Measurements from ENCODE around the gene HACD2.

The HACD2 gene

GRCh38 chr3:123561188-123561587, 23.7 kb downstream of the HACD2 start:
- Histone ChIP-seq H3K36me3 (ENCODE audit: control insufficient read depth, insufficient read depth, low read length) (no peaks in the 10 kb centered on the region), H3K4me1 (ENCODE audit: control insufficient read depth, insufficient read depth, low read length) (no peaks in the 10 kb centered on the region), H3K9ac (ENCODE audit: low read depth, low read length) (no peak overlapping the region)

GRCh38 chr3:123559040-123559861, 25.6 kb downstream of the HACD2 start:
- H3K4me1 ChIP-seq (ENCODE audit: control insufficient read depth, insufficient read depth, low read length), result no peaks in the 10 kb centered on the region
- H3K9me3 ChIP-seq (ENCODE audit: control insufficient read depth, insufficient read depth, low read length), result no peaks in the 10 kb centered on the region
- no peak overlapping the region for H3K9ac ChIP-seq (ENCODE audit: low read depth, low read length)
- no peak overlapping the region for H3K4me3 ChIP-seq (ENCODE audit: low read depth, low read length)
- no peaks in the 10 kb centered on the region for H3K36me3 ChIP-seq (ENCODE audit: control insufficient read depth, insufficient read depth, low read length)
- peaks cover 4% of the 10 kb centered on the region for H3K27me3 ChIP-seq (ENCODE audit: control insufficient read depth, insufficient read depth, low read length)

More at GRCh38 chr3:123561188-123561587, 23.7 kb downstream of the HACD2 start:
- Histone ChIP-seq H3K4me3 (ENCODE audit: low read depth, low read length) (no peak overlapping the region), H3K9me3 (ENCODE audit: control insufficient read depth, insufficient read depth, low read length) (no peaks in the 10 kb centered on the region), H3K27me3 (ENCODE audit: control insufficient read depth, insufficient read depth, low read length) (peaks cover 4% of the 10 kb centered on the region)

GRCh38 chr3:123553536-123553935, 31.3 kb downstream of the HACD2 start:
- Histone ChIP-seq H3K4me1 (ENCODE audit: control insufficient read depth, insufficient read depth, low read length) (no peaks in the 10 kb centered on the region), H3K27me3 (ENCODE audit: control insufficient read depth, insufficient read depth, low read length) (no peaks in the 10 kb centered on the region), H3K9me3 (ENCODE audit: control insufficient read depth, insufficient read depth, low read length) (no peaks in the 10 kb centered on the region), H3K36me3 (ENCODE audit: control insufficient read depth, insufficient read depth, low read length) (no peaks in the 10 kb centered on the region), H3K4me3 (ENCODE audit: low read depth, low read length) (no peak overlapping the region), H3K9ac (ENCODE audit: low read depth, low read length) (no peak overlapping the region)

- no peaks in the 10 kb centered on the region for H3K4me1 ChIP-seq (ENCODE audit: control insufficient read depth, insufficient read depth, low read length)
- H3K9me3 ChIP-seq (ENCODE audit: control insufficient read depth, insufficient read depth, low read length), result no peaks in the 10 kb centered on the region
- no peaks in the 10 kb centered on the region for H3K27me3 ChIP-seq (ENCODE audit: control insufficient read depth, insufficient read depth, low read length)
- no peaks in the 10 kb centered on the region for H3K36me3 ChIP-seq (ENCODE audit: control insufficient read depth, insufficient read depth, low read length)
- no peak overlapping the region for H3K4me3 ChIP-seq (ENCODE audit: low read depth, low read length)
- H3K9ac ChIP-seq (ENCODE audit: low read depth, low read length), result no peak overlapping the region
These were observed 32.1 kb downstream of the HACD2 start for GRCh38 chr3:123552768-123553167.

GRCh38 chr3:123552095-123552714, 32.6 kb downstream of the HACD2 start:
- H3K4me3 ChIP-seq (ENCODE audit: low read depth, low read length), result no peak overlapping the region
- H3K36me3 ChIP-seq (ENCODE audit: control insufficient read depth, insufficient read depth, low read length), result no peaks in the 10 kb centered on the region
- H3K4me1 ChIP-seq (ENCODE audit: control insufficient read depth, insufficient read depth, low read length), result no peaks in the 10 kb centered on the region
- no peak overlapping the region for H3K9ac ChIP-seq (ENCODE audit: low read depth, low read length)
- H3K27me3 ChIP-seq (ENCODE audit: control insufficient read depth, insufficient read depth, low read length), result no peaks in the 10 kb centered on the region
- H3K9me3 ChIP-seq (ENCODE audit: control insufficient read depth, insufficient read depth, low read length), result no peaks in the 10 kb centered on the region

- Histone ChIP-seq H3K36me3 (ENCODE audit: control insufficient read depth, insufficient read depth, low read length) (no peaks in the 10 kb centered on the region), H3K4me3 (ENCODE audit: low read depth, low read length) (no peak overlapping the region), H3K27me3 (ENCODE audit: control insufficient read depth, insufficient read depth, low read length) (no peaks in the 10 kb centered on the region), H3K9ac (ENCODE audit: low read depth, low read length) (no peak overlapping the region), H3K4me1 (ENCODE audit: control insufficient read depth, insufficient read depth, low read length) (no peaks in the 10 kb centered on the region), H3K9me3 (ENCODE audit: control insufficient read depth, insufficient read depth, low read length) (no peaks in the 10 kb centered on the region)
These were observed 36.9 kb downstream of the HACD2 start for GRCh38 chr3:123547881-123548519.

- no peaks in the 10 kb centered on the region for H3K9me3 ChIP-seq (ENCODE audit: control insufficient read depth, insufficient read depth, low read length)
- no peak overlapping the region for H3K4me3 ChIP-seq (ENCODE audit: low read depth, low read length)
- H3K36me3 ChIP-seq (ENCODE audit: control insufficient read depth, insufficient read depth, low read length), result no peaks in the 10 kb centered on the region
- H3K4me1 ChIP-seq (ENCODE audit: control insufficient read depth, insufficient read depth, low read length), result no peaks in the 10 kb centered on the region
- H3K9ac ChIP-seq (ENCODE audit: low read depth, low read length), result no peak overlapping the region
- H3K27me3 ChIP-seq (ENCODE audit: control insufficient read depth, insufficient read depth, low read length), result no peaks in the 10 kb centered on the region
These were observed 38.6 kb downstream of the HACD2 start for GRCh38 chr3:123546133-123546755.

- H3K9ac ChIP-seq (ENCODE audit: low read depth, low read length), result no peak overlapping the region
- H3K27me3 ChIP-seq (ENCODE audit: control insufficient read depth, insufficient read depth, low read length), result no peaks in the 10 kb centered on the region
- H3K4me3 ChIP-seq (ENCODE audit: low read depth, low read length), result no peak overlapping the region
- no peaks in the 10 kb centered on the region for H3K4me1 ChIP-seq (ENCODE audit: control insufficient read depth, insufficient read depth, low read length)
- H3K36me3 ChIP-seq (ENCODE audit: control insufficient read depth, insufficient read depth, low read length), result no peaks in the 10 kb centered on the region
- no peaks in the 10 kb centered on the region for H3K9me3 ChIP-seq (ENCODE audit: control insufficient read depth, insufficient read depth, low read length)
These were observed 40.9 kb downstream of the HACD2 start for GRCh38 chr3:123543950-123544349.

- Histone ChIP-seq H3K4me1 (ENCODE audit: control insufficient read depth, insufficient read depth, low read length) (no peaks in the 10 kb centered on the region), H3K9ac (ENCODE audit: low read depth, low read length) (no peak overlapping the region), H3K9me3 (ENCODE audit: control insufficient read depth, insufficient read depth, low read length) (no peaks in the 10 kb centered on the region), H3K4me3 (ENCODE audit: low read depth, low read length) (no peak overlapping the region), H3K27me3 (ENCODE audit: control insufficient read depth, insufficient read depth, low read length) (no peaks in the 10 kb centered on the region), H3K36me3 (ENCODE audit: control insufficient read depth, insufficient read depth, low read length) (no peaks in the 10 kb centered on the region)
These were observed 44.6 kb downstream of the HACD2 start for GRCh38 chr3:123540285-123540684.

- Histone ChIP-seq H3K9me3 (ENCODE audit: control insufficient read depth, insufficient read depth, low read length) (no peaks in the 10 kb centered on the region), H3K36me3 (ENCODE audit: control insufficient read depth, insufficient read depth, low read length) (no peaks in the 10 kb centered on the region), H3K4me1 (ENCODE audit: control insufficient read depth, insufficient read depth, low read length) (no peaks in the 10 kb centered on the region), H3K27me3 (ENCODE audit: control insufficient read depth, insufficient read depth, low read length) (no peaks in the 10 kb centered on the region), H3K4me3 (ENCODE audit: low read depth, low read length) (no peak overlapping the region), H3K9ac (ENCODE audit: low read depth, low read length) (no peak overlapping the region)
These were observed 48.5 kb downstream of the HACD2 start for GRCh38 chr3:123536153-123536895.

- Histone ChIP-seq H3K9ac (ENCODE audit: low read depth, low read length) (no peak overlapping the region), H3K36me3 (ENCODE audit: control insufficient read depth, insufficient read depth, low read length) (no peaks in the 10 kb centered on the region), H3K9me3 (ENCODE audit: control insufficient read depth, insufficient read depth, low read length) (no peaks in the 10 kb centered on the region), H3K27me3 (ENCODE audit: control insufficient read depth, insufficient read depth, low read length) (no peaks in the 10 kb centered on the region), H3K4me3 (ENCODE audit: low read depth, low read length) (no peak overlapping the region), H3K4me1 (ENCODE audit: control insufficient read depth, insufficient read depth, low read length) (no peaks in the 10 kb centered on the region)
These were observed 49.3 kb downstream of the HACD2 start for GRCh38 chr3:123535580-123535979.
